ENCODE data around the gene FAM135A.
"Not testable (repeated sequence)": the region's sequence is repeated elsewhere in the genome, so short reads cannot be mapped to it uniquely, and the experiment has no call there.

The FAM135A gene

DNA sequence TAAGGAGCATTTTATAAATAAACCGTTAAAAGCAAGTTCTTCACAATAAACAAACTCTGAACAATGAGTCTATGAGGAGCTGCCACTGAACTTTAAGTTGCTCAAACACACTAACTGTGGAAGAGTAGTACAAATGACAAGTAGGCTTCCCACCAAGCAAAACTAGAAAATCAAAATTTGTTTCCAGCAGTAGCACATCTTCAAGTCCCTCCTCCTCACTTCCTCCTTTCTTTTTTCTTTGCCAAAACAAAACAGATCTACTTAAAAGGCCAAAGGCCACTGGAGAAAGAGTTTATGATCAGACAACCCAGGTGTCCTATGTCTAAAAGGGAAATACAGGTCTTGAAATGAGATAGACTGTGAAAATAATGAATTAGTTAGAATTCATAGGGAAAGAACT, 17.1 kb upstream of the FAM135A start:
- in situ Hi-C loops (cut with MboI; ENCODE audit: low sequenced_read_pairs) = no loop called here

DNA sequence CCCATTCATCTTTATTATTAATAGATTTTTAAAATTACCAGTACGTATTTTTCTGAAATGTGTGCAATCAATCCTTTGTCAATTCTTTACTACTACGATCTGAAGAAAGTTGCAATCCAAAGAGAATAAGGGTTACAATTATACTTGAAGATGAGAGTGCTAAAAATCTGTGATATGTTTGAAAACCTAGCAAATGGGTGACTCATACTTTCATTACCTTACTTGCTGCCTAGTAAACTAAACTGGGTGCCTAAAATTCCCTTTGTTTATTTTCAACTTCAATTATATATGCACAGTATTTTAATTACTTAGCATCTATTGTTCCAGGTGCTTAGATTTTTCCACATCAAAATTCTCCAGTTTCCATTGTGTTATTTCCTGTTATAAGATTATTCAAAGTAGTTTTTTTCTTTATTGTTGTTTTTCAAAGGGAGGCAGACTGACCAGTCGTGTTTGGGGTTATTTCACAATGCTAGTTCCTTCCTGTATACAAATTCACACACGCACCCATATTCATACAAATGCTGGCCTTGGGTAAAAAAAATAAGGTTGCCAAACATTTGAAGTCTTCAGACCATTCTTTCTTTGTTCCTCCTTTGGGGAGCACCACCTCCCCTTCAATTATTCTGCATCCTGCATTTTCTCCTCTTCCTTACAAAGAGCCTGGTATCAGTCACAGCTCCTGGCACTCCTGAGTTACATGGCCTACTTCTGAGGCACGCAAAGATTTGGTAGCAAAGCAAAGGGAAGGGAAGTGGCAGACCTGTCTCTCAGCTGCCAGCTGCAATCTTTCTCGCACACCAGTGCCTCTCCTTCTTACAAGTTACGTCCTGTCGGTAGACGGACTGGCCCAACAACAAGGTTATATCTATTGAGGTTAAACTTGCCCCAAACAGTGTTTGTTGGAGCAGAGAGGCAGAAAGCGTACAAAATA, 16.2 kb upstream of the FAM135A start:
- in situ Hi-C loops (cut with MboI; ENCODE audit: low sequenced_read_pairs) = no loop called here

DNA sequence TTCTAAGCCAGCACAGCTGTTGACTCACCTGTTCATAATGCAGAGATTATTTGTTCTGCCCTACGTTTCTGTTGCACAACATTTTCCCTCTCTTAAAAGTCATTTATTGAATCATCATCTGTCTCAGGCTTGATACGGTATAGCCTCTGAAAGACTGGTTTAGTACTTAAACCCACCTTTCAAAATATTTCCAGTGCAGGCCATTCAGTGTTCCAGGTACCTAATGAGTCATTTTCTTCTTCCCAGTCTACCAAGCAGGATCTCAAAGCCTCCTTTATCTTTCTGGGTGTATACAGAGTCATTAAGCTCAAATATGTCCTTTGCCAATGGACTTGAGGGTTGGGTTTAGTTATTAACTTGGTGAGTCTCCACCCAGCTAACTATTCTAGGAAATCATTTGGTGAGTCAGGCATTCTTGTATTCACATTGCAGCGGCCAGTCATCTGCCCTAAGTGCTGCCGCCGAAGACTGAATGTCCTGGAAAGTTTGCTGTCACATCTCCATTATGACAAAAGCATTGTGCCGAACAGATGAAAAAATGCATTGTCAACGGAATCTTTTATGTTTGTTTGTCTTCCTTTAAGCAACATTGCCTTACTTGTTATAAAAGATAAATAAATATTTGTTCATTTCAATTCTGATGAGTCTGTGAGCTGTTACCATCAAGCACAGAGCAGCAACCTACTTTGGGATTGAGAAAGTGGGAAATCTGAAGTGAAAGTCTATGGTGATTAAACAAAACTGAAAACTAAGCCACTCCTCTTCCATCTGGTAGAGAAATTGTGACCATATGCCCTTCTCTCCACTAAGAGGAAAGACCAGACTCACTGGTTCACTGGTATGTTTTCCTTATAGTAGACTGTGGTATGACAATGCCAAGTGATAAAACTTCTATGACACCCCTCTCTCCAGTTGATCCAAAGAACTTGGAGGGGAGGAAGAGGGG, 14.3 kb upstream of the FAM135A start:
- in situ Hi-C loops (cut with MboI; ENCODE audit: low sequenced_read_pairs) = no loop called here

DNA sequence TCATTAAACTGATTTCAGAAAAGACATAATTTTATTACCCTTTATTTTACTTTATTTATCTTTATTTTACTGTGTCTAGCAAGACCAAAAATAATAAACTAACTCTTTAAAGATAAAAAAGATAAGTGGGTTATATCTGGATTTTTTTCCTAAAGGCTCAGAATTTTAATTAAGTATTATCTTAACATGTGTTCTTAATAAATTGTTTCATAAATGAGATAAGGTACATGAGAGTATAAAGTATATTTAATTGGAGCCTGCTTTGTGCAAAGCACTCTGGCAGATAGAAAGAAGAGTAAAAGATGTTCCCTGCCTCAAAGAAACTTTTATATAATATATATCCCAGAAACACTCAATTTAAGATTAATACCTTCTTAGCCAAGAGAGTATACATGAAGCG, 8.7 kb upstream of the FAM135A start:
- in situ Hi-C loops (cut with MboI; ENCODE audit: low sequenced_read_pairs) = no loop called here

DNA sequence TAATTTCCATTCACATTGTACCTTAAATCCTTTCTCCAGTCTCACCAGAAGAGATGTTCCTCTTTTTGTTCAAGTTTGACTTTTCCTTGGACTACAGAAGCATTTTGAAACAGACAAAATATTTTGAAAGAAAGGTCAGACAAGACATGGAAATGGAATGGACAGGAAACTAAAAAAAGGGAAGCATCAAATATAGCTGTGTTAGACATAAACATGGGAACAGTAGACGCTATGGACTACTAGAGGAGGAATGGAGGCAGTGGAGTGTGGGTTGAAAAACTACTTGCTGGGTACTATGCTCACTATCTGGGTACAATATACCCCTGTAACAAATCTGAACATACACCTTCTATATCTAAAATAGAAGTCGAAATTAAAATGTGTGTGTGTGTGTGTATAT, 4.1 kb upstream of the FAM135A start:
- in situ Hi-C loops (cut with MboI; ENCODE audit: low sequenced_read_pairs) = no loop called here

DNA sequence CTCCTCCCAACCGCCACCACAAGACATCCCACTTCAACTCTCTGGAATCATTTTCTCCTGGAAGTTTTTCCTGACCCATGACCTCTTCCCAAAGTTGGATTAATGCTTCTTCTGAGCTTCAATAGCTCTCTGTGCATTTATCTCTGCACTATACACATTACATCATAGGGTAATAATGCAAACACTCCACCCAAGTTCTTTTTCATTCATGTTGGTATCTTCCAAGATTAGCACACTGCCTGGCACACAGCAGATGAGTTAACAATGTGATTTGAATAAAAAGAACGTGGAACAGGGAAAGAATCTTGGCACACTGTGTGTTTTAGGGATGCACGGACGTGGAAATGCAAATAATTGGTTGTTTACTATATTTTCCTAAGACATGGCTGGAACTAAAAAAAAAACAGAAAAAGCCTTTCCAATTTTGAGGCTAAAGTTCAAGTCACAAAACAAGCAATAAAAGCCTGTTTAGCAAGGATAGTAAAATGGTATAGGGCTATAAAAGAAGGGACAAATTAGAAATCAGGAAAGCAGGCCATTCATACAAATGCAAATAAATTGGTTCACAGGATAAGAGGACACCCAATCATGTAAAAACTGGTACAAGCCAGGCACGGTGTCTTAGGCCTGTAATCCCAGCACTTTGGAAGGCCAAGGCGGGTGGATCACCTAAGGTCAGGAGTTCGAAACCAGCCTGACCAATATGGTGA, 1.6 kb upstream of the FAM135A start:
- in situ Hi-C loops (cut with MboI; ENCODE audit: low sequenced_read_pairs) = no loop called here

DNA sequence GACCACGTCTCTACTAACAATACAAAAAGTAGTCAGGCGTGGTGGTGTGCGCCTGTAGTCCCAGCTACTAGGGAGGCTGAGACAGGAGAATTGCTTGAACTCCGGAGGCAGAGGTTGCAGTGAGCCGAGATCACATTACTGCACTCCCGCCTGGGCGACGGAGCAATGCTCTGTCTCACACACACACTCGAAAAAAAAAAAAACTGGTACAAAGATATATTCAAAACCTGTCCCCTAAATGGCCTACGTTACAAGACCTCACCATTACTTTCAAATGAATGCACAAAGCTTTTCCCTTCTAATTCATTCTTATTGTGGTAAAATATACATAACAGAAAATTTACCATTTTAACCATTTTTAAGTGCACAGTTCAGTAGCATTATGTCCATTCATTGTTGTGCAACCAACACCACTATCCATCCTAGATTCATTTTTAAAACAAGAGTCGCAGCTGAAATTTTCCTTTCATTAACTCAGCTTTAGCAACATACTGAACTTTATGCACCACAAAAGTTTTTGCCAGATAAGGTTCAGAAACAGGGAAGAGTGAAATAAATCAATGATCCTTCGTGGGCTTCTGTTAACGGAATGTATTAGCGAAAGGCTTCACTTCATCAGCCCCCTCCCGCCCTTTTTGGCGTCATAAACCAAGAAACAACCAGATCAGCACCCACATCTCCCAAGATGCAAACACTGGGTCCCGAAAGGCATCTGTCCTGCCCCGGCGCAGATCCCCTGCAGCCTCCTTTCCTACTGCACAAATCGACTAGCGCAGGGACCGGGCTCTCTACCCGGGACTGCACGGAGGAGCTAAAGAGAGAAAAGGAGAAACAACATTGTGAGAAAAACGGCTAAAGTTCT, 825 bp upstream of the FAM135A start:
- in situ Hi-C loops (cut with MboI; ENCODE audit: low sequenced_read_pairs) = no loop called here

DNA sequence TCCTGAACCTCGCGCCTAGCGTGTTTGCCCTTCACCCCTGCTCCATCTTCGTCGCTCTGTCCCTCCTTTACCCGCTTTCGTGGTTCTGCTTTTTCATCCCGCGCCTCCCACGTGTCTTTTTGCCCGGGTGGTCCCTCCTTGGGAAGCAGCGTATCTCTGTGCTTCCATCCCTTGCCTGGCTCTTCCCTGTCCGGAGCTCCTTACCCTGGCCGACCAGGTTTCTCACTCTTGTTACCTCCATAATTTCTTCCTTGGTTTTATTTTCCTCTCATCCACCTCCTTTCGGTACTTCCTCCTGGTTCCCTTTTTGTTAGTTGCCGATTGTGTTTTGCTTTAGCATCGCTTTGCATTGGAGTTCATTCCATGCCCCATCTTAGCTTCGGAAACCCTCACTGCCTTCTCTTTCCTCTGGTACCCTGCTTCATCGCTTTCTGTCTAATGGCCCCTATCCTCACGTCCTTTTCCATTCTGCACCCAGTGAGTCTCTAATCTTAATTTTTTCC, 735 bp downstream of the FAM135A start:
- in situ Hi-C loops (cut with MboI; ENCODE audit: low sequenced_read_pairs) = no loop called here

DNA sequence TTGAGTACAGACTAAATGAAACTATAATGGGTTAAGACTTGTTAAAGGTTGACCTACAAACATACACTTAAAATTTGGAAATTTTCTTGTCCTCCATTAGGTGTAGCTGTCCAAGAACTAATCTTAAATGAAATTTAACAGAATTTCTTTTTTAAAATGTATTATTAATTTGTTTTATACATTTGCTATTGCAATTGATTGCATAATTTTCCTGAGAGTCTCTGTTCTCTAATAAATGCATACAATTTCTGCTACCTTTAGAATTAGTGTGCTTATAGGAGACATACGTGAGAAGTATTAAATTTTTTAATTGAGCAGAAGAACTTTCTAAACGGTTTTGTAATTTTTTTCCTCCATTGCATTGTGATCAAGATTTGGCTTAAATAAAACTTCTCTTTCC, 1.5 kb downstream of the FAM135A start:
- in situ Hi-C loops (cut with MboI; ENCODE audit: low sequenced_read_pairs) = no loop called here

DNA sequence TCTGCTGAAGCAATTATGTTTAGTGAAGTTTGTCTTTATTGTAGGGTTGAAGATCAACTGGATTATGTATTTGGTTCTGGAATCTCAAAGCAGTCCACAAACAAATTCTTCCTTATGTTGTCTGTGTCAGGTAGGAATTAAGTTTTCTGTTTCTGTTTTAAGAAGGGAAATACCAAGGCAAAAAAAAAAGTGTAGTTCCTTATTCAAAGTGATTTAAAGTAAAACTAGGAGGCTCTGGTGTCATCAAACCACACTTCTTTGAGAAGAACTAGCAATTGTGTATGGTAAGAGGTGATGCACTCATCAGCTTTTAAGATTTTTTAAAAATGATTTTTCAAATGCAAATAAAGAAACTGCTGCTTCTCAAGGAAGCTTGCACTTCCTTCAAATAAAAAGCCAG, 1.9 kb downstream of the FAM135A start:
- in situ Hi-C loops (cut with MboI; ENCODE audit: low sequenced_read_pairs) = no loop called here

DNA sequence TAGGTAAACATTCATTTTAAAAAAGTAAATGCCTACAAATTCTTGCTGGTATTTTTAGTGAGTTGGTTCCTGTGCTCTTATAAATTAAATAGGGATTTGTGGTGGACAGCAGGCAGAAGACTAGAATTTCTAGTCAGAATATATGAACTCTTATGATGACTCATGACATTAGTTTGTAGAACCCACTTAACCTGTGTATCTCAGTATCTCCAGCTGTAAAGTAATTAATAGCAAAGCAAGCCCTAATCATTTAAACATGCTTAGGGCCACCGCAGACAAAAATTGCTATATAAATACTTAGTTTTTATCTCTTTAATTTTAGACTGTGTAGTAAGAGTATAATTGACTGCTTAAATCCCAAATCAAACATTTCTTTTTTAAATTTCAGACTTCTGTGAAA, 2.4 kb downstream of the FAM135A start:
- in situ Hi-C loops (cut with MboI; ENCODE audit: low sequenced_read_pairs) = no loop called here

DNA sequence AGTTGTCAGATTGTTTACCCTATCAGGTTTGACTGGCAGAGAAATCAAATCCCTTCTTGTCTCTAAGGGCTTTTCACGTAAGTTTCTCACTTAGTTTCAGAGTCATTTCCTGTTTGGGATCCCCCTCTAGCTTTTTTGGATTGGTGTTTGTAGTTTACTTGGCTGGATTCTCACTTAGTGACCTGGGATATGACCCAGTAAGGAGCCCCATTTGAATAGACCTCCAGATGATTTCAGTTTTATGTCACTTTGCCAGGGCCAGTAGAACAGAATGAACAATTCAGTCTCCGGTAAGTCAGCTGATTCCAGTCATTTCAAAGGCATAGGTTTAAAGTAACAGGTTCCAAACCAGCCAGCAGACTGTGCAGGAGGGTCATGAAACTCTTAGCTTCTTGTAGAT, 8.2 kb downstream of the FAM135A start:
- in situ Hi-C loops (cut with MboI; ENCODE audit: low sequenced_read_pairs) = no loop called here

DNA sequence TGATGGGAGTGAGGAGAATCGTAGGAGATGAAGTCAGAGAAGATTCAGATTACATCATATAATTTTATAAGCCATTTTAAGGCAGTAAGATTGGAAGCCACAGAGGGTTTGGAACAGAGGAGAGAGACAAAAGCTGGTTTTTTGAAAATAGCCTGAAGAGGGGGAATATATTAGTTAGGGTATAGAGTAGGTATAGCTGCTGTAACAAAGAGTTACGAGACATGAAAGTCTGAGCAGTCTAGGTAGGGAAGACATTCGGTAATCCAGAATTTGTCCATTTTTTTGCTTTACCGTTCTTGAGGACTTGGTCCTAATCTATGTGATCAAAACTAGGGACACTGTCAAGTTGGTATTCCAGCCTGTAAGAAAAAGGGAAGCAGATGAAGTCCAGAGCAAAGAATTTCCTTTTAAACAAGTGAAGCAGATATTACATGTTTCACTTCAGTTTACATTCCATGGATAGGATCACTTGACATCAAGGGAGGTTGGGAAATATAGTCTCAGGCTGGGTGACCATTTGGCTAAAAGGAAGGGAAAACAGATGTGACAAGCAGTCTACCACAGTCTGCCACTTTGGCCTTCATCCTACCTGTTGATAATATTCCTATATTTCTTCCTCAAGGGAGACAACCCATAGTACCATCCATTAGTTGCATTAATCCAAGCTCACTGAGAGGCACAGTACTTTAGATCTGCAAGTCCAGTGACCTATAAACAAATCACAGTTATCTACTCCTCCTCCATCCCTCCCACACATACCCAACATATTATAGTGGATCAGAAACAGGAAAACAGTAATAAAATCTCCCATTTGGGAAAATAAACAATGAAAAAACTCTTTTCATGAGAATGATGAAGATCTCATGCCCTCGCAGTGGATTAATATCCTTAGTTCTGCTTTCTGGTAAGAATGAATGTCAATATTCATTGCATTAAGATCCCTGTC, 10.2 kb downstream of the FAM135A start:
- in situ Hi-C loops (cut with MboI; ENCODE audit: low sequenced_read_pairs) = no loop called here

DNA sequence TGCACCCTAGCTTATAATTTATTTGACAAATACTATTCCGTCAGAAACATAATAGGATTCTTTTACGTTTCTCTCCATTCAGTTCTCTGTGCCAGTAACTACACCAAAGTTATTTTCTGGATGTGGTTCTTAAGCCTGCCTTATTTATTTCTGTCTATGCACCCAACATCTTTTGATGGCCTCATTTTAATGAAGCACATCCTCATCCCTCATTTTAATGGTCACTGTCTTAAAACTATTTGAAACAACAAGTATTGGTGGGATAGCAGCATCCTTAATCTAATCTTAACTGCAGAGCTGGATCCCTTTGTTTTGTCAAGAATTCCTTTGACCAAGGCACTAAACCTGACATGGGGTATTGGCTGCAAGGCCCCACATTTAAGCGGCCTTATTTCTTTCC, 11.0 kb downstream of the FAM135A start:
- in situ Hi-C loops (cut with MboI; ENCODE audit: low sequenced_read_pairs) = no loop called here

DNA sequence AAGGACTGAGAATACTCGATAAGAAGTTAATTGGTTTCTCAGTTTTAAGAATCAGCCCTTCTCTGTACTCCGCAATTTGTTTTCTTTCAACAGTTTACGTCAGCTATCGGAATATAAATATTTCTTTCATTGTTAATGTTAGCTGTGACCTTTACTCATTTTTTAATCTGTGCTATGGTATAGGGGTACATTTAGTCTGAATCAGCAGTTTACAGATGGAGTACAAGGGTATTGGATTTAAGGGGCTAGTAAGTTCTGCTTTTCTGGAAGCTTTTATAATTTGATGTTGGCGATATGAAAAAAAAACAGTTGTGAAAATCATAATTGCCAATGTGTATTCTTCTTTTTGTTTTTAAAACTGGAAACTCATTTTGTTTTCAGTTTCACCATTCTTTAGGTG, 23.0 kb downstream of the FAM135A start:
- in situ Hi-C loops (cut with MboI; ENCODE audit: low sequenced_read_pairs) = no loop called here

DNA sequence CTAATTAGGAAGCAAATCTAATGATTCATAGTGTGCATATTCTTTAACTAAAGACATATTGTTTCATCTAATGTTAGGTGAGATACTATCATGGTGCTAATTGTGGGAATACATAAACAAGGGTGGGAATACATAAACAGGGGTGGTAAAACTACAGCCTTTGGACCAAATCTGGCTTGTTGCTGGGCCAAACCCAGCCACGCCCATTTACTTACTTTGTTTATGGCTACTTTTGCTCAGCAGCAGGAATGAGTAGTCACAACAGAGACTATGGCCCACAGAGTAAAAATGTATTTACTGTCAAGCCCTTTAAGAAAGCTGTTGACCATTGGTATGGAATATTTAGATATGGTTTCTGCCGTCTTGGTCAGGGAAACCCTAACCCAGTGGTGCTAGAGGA, 31.7 kb downstream of the FAM135A start:
- in situ Hi-C loops (cut with MboI; ENCODE audit: low sequenced_read_pairs) = no loop called here

DNA sequence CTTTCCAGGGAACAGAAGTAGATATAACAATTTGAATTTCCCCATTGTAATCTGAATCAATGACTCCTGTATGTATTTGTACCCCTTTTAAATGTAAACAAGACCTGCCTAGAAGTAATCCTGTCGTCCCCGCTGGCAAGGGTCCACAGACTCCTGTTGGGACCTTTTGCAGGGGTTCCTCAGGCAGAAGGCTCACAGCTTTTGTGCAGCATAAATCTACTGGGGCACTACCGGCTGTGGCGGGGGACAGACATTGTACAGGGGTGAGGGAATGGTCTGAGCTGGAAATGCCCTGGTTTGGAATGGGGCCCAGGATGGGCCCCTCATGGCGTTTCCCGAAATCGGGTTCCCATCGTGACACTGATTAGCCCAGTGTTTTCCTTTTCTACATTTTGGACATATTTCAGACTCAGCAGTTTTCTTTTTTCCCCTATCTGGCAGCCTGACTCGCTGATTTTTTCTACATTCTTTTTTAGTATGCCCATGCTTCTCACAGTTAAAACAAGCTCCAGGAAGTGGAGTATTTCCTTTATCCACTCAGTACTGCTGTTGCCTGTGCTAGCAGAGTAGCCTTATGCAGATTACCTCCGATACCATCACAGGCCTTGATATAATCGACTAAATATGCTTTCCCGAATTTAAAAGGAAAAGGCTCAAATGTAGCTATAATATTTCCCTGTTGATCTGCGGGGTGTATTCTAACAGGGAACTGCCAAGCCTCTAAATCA, 34.2 kb downstream of the FAM135A start:
- in situ Hi-C loops (cut with MboI; ENCODE audit: low sequenced_read_pairs) = not testable (repeated sequence)

DNA sequence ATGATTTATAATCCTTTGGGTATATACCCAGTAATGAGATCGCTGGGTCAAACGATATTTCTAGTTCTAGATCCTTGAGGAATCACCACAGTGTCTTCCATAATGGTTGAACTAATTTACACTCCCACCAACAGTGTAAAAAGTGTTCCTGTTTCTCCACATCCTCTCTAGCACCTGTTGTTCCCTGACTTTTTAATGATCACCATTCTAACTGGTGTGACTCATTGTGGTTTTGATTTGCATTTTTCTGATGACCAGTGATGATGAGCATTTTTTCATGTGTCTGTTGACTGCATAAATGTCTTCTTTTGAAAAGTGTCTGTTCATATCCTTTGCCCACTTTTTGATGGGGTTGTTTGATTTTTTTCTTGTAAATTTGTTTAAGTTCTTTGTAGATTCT, 40.6 kb downstream of the FAM135A start:
- in situ Hi-C loops (cut with MboI; ENCODE audit: low sequenced_read_pairs) = not testable (repeated sequence)

Measured in hTERT RPE-1 (cell line).